ENCODE measurements around the gene NUMB. TPM values are rescaled to one million over a fixed set of nuclear protein-coding genes. Genes with fewer than 3 reads are reported as not detected.
"Not testable (repeated sequence)": the region's sequence is repeated elsewhere in the genome, so short reads cannot be mapped to it uniquely, and the experiment has no call there.

NUMB gene
- total RNA-seq, 1 experiment from 2014 or later = 81.5 TPM

DNA sequence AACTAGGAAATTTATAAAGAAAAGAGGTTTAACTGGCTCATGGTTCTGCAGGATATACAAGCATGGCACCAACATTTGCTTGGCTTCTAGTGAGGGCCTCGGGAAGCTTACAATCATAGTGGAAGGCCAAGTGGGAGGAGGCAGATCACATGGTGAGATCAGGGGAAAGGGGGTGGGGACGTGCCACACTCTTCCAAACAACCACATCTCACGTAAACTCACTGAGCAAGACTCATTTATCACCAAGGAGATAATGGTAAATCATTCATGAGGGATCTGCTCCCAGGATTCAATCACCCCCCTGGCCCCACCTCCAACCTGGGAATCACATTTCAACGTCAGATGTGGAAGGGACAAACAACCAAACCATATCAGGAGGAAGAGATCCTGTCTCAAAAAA is 35.8 kb downstream of the NUMB start:
- Mint-ChIP-seq H3K9me3 (ENCODE audit: unreplicated experiment) (no peaks in the 10 kb centered on the region), H3K27ac (ENCODE audit: low read depth, unreplicated experiment) (no peak overlapping the region), H3K4me1 (ENCODE audit: insufficient read depth, unreplicated experiment) (peaks cover 11% of the 10 kb centered on the region), H3K36me3 (ENCODE audit: insufficient read depth, unreplicated experiment) (peaks cover 24% of the 10 kb centered on the region), H3K27me3 (ENCODE audit: insufficient read depth, unreplicated experiment) (no peaks in the 10 kb centered on the region), H3K4me3 (ENCODE audit: unreplicated experiment) (no peak overlapping the region)
- no peak for DNase-seq (ENCODE audit: unreplicated experiment)
- no TSS peak for BruUV-seq (replicated peaks)
- POLR2A ChIA-PET = interaction anchor here (0.6 to 0.7 kb wide), 2 partner anchors 13 to 76 kb away, joined by 3 to 4 read pairs; no protein-coding TSS in a partner anchor
- intact Hi-C loops (cut with micrococcal nuclease) = no loop called here
- TF ChIP-seq CTCF (IDR thresholded peaks at IDR 0.05; ENCODE audit: unreplicated experiment) = no peak
- CTCF ChIA-PET = interaction anchor here (0.8 kb wide), 2 partner anchors 33 to 50 kb away, joined by 3 read pairs; no protein-coding TSS in a partner anchor

GRCh38 chr14:73418227-73418626 is 40.1 kb downstream of the NUMB start:
- Mint-ChIP-seq H3K36me3 (ENCODE audit: insufficient read depth, unreplicated experiment) (peaks cover 9% of the 10 kb centered on the region), H3K27ac (ENCODE audit: low read depth, unreplicated experiment) (no peak overlapping the region), H3K4me1 (ENCODE audit: insufficient read depth, unreplicated experiment) (peaks cover 8% of the 10 kb centered on the region), H3K9me3 (ENCODE audit: unreplicated experiment) (no peaks in the 10 kb centered on the region), H3K4me3 (ENCODE audit: unreplicated experiment) (no peak overlapping the region), H3K27me3 (ENCODE audit: insufficient read depth, unreplicated experiment) (no peaks in the 10 kb centered on the region)
- no TSS peak for BruUV-seq (replicated peaks)
- ChIA-PET POLR2A (interaction anchor here (0.7 kb wide), 1 partner anchor 209 kb away, joined by 4 read pairs; no protein-coding TSS in a partner anchor), CTCF (no interaction called here)
- no peak for DNase-seq (ENCODE audit: unreplicated experiment)
- intact Hi-C loops (cut with micrococcal nuclease) = no loop called here
- no peak for TF ChIP-seq CTCF (IDR thresholded peaks at IDR 0.05; ENCODE audit: unreplicated experiment)

GRCh38 chr14:73406248-73406647 is 52.1 kb downstream of the NUMB start:
- DNase-seq (ENCODE audit: unreplicated experiment); intact Hi-C loops (cut with micrococcal nuclease); H3K27ac Mint-ChIP-seq (ENCODE audit: low read depth, unreplicated experiment); CTCF ChIA-PET; H3K27me3 Mint-ChIP-seq (ENCODE audit: insufficient read depth, unreplicated experiment); BruUV-seq (replicated peaks); H3K9me3 Mint-ChIP-seq (ENCODE audit: unreplicated experiment); H3K4me1 Mint-ChIP-seq (ENCODE audit: insufficient read depth, unreplicated experiment); POLR2A ChIA-PET; H3K4me3 Mint-ChIP-seq (ENCODE audit: unreplicated experiment): not testable (repeated sequence)
- peaks cover 33% of the 10 kb centered on the region for H3K36me3 Mint-ChIP-seq (ENCODE audit: insufficient read depth, unreplicated experiment)

- TF ChIP-seq CTCF (IDR thresholded peaks at IDR 0.05; ENCODE audit: unreplicated experiment) = no peak
- no peak overlapping the region for H3K27ac Mint-ChIP-seq (ENCODE audit: low read depth, unreplicated experiment)
- H3K4me1 Mint-ChIP-seq (ENCODE audit: insufficient read depth, unreplicated experiment) = no peaks in the 10 kb centered on the region
- BruUV-seq (replicated peaks) = no TSS peak
- ChIA-PET POLR2A (interaction anchor here (0.9 kb wide), 1 partner anchor 9 kb away, joined by 4 read pairs; no protein-coding TSS in a partner anchor), CTCF (interaction anchor here (0.6 kb wide), 1 partner anchor 8 kb away, joined by 8 read pairs; no protein-coding TSS in a partner anchor)
- DNase-seq (ENCODE audit: unreplicated experiment) = no peak
- H3K27me3 Mint-ChIP-seq (ENCODE audit: insufficient read depth, unreplicated experiment) = no peaks in the 10 kb centered on the region
- H3K36me3 Mint-ChIP-seq (ENCODE audit: insufficient read depth, unreplicated experiment) = peaks cover 38% of the 10 kb centered on the region
- no peak overlapping the region for H3K4me3 Mint-ChIP-seq (ENCODE audit: unreplicated experiment)
- no peaks in the 10 kb centered on the region for H3K9me3 Mint-ChIP-seq (ENCODE audit: unreplicated experiment)
- intact Hi-C loops (cut with micrococcal nuclease) = no loop called here
Observed at GRCh38 chr14:73403181-73403752, 55.1 kb downstream of the NUMB start.
